Measurements from ENCODE around the gene FLCN. TPM values are rescaled to one million over a fixed set of nuclear protein-coding genes. Genes with fewer than 3 reads are reported as not detected.

The FLCN gene
- total and polyA plus RNA-seq, 2 of the 13 experiments (the other 11 are each of a cell fraction or from before 2014, with no cell fraction given): 16.6 to 24.9 TPM

DNA sequence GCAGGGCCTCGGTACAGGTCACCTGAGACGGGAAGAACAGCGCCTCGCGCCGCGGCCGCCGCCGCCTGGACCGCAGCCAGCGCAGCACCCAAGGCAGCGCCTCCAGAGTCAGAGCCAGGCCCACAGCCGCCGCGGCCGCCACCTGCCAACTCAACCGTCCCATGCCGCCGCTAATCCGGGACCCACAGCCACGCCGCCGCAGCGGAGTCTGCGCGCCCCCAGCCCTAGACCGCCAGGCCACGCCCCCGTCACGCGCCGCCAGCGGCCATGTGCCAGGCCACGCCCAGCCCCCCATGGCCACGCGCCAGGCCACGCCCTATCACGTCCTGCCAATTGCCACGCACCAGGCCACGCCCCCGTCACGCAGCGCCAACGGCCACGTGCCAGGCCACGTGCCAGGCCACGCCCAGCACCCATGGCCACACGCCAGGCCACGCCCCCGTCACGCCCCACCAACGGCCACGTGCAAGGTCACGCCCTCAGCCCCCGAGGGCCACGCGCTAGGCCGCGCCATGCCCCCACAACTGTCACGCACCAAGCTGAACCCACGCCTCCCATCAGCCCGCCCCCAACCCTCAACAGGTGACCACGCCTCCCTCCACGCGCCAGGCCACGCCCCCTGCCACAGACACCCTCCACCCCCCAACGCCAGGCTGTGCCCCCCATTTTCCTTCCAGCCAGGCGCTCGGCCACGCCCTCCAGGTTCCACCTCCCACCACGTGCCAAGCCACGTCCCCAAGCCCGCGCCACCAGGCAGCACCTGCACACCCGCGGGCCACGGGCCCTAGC, 30.6 kb downstream of the FLCN start, which contains the start of gene PLD6 (continued):
- TF ChIP-seq, protein P1, sequence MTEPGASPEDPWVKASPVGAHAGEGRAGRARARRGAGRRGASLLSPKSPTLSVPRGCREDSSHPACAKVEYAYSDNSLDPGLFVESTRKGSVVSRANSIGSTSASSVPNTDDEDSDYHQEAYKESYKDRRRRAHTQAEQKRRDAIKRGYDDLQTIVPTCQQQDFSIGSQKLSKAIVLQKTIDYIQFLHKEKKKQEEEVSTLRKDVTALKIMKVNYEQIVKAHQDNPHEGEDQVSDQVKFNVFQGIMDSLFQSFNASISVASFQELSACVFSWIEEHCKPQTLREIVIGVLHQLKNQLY (CRISPR knock-in tag; IDR thresholded peaks at IDR 0.05): peak; percentile 92
- TF ChIP-seq JUND (CRISPR knock-in tag; IDR thresholded peaks at IDR 0.05) (peak; percentile 73), HHEX (CRISPR knock-in tag; IDR thresholded peaks at IDR 0.05) (no peak), ZFX (CRISPR knock-in tag; IDR thresholded peaks at IDR 0.05; ENCODE audit: low read depth) (peak; percentile 73), MIER2 (CRISPR knock-in tag; IDR thresholded peaks at IDR 0.05) (no peak), ZNF737 (CRISPR knock-in tag; IDR thresholded peaks at IDR 0.05; ENCODE audit: borderline replicate concordance) (no peak), ISL2 (CRISPR knock-in tag; IDR thresholded peaks at IDR 0.05) (no peak), PAX8 (CRISPR knock-in tag; IDR thresholded peaks at IDR 0.05; ENCODE audit: borderline replicate concordance) (peak; percentile 90), ZNF775 (CRISPR knock-in tag; IDR thresholded peaks at IDR 0.05; ENCODE audit: borderline replicate concordance) (peak; percentile 92), KLF11 (CRISPR knock-in tag; IDR thresholded peaks at IDR 0.05) (peak; percentile 72; the same call in 1 of the 2 replicates), ZFP36 (IDR thresholded peaks at IDR 0.05; ENCODE audit: borderline replicate concordance, low read depth, low read length, partially characterized antibody) (no peak), SOX6 (IDR thresholded peaks at IDR 0.05) (no peak), SOX6 (CRISPR knock-in tag; IDR thresholded peaks at IDR 0.05) (peak; percentile 66), ZNF556 (CRISPR knock-in tag; IDR thresholded peaks at IDR 0.05; ENCODE audit: borderline replicate concordance) (peak; percentile 37; the same call in 1 of the 2 replicates), PCBP1 (IDR thresholded peaks at IDR 0.05; ENCODE audit: borderline replicate concordance, low read depth, low read length) (no peak), ZNF207 (IDR thresholded peaks at IDR 0.05; ENCODE audit: borderline replicate concordance) (no peak)
- TF ChIP-seq, protein P2, sequence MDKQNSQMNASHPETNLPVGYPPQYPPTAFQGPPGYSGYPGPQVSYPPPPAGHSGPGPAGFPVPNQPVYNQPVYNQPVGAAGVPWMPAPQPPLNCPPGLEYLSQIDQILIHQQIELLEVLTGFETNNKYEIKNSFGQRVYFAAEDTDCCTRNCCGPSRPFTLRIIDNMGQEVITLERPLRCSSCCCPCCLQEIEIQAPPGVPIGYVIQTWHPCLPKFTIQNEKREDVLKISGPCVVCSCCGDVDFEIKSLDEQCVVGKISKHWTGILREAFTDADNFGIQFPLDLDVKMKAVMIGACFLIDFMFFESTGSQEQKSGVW (CRISPR knock-in tag; IDR thresholded peaks at IDR 0.05; ENCODE audit: borderline replicate concordance): no peak; the same call in 1 of the 2 replicates
- TF ChIP-seq, protein P3, sequence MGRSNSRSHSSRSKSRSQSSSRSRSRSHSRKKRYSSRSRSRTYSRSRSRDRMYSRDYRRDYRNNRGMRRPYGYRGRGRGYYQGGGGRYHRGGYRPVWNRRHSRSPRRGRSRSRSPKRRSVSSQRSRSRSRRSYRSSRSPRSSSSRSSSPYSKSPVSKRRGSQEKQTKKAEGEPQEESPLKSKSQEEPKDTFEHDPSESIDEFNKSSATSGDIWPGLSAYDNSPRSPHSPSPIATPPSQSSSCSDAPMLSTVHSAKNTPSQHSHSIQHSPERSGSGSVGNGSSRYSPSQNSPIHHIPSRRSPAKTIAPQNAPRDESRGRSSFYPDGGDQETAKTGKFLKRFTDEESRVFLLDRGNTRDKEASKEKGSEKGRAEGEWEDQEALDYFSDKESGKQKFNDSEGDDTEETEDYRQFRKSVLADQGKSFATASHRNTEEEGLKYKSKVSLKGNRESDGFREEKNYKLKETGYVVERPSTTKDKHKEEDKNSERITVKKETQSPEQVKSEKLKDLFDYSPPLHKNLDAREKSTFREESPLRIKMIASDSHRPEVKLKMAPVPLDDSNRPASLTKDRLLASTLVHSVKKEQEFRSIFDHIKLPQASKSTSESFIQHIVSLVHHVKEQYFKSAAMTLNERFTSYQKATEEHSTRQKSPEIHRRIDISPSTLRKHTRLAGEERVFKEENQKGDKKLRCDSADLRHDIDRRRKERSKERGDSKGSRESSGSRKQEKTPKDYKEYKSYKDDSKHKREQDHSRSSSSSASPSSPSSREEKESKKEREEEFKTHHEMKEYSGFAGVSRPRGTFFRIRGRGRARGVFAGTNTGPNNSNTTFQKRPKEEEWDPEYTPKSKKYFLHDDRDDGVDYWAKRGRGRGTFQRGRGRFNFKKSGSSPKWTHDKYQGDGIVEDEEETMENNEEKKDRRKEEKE (IDR thresholded peaks at IDR 0.05): no peak
- TF ChIP-seq, protein P4, sequence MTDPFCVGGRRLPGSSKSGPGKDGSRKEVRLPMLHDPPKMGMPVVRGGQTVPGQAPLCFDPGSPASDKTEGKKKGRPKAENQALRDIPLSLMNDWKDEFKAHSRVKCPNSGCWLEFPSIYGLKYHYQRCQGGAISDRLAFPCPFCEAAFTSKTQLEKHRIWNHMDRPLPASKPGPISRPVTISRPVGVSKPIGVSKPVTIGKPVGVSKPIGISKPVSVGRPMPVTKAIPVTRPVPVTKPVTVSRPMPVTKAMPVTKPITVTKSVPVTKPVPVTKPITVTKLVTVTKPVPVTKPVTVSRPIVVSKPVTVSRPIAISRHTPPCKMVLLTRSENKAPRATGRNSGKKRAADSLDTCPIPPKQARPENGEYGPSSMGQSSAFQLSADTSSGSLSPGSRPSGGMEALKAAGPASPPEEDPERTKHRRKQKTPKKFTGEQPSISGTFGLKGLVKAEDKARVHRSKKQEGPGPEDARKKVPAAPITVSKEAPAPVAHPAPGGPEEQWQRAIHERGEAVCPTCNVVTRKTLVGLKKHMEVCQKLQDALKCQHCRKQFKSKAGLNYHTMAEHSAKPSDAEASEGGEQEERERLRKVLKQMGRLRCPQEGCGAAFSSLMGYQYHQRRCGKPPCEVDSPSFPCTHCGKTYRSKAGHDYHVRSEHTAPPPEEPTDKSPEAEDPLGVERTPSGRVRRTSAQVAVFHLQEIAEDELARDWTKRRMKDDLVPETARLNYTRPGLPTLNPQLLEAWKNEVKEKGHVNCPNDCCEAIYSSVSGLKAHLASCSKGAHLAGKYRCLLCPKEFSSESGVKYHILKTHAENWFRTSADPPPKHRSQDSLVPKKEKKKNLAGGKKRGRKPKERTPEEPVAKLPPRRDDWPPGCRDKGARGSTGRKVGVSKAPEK (CRISPR knock-in tag; IDR thresholded peaks at IDR 0.05; ENCODE audit: borderline replicate concordance): no peak
- TF ChIP-seq, protein P5, sequence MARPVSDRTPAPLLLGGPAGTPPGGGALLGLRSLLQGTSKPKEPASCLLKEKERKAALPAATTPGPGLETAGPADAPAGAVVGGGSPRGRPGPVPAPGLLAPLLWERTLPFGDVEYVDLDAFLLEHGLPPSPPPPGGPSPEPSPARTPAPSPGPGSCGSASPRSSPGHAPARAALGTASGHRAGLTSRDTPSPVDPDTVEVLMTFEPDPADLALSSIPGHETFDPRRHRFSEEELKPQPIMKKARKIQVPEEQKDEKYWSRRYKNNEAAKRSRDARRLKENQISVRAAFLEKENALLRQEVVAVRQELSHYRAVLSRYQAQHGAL (CRISPR knock-in tag; IDR thresholded peaks at IDR 0.05; ENCODE audit: not compliant biosample characterization): peak; percentile 37
